HG03520 (cell line): Measurements from ENCODE around the gene CNTF.
"Not testable (repeated sequence)": the region's sequence is repeated elsewhere in the genome, so short reads cannot be mapped to it uniquely, and the experiment has no call there.

ENCODE experiments used
- ATAC-seq: cut with Tn5 transposase; IDR thresholded peaks from one replicate; pipeline ENCODE4 v1.9.1; 2021; ENCODE audit warnings: mild to moderate bottlenecking, moderate library complexity; ENCODE audit not compliant: unreplicated experiment

The CNTF gene, protein sequence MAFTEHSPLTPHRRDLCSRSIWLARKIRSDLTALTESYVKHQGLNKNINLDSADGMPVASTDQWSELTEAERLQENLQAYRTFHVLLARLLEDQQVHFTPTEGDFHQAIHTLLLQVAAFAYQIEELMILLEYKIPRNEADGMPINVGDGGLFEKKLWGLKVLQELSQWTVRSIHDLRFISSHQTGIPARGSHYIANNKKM

GRCh38 chr11:58622344-58622743, at the start of gene CNTF:
Gene CNTF (plus strand): TSS chr11:58622665. CDS start chr11:58622753, 88 bp downstream.
- ATAC-seq, result no peak

DNA sequence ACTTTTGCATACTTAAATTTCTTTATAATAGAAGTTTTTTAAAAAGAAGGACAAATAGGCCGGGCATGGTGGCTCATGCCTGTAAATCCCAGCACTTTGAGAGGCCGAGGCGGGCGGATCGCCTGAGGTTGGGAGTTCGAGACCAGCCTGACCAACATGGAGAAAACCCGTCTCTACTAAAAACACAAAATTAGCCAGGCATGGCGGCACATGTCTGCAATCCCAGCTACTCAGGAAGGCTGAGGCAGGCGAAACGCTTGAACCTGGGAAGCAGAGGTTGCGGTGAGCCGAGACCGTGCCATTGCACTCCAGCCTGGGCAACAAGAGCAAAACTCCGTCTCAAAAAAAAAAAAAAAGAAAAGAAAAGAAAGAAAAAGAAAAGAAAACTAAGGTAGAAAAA, 49.6 kb upstream of the CNTF start:
- not testable (repeated sequence) for ATAC-seq

DNA sequence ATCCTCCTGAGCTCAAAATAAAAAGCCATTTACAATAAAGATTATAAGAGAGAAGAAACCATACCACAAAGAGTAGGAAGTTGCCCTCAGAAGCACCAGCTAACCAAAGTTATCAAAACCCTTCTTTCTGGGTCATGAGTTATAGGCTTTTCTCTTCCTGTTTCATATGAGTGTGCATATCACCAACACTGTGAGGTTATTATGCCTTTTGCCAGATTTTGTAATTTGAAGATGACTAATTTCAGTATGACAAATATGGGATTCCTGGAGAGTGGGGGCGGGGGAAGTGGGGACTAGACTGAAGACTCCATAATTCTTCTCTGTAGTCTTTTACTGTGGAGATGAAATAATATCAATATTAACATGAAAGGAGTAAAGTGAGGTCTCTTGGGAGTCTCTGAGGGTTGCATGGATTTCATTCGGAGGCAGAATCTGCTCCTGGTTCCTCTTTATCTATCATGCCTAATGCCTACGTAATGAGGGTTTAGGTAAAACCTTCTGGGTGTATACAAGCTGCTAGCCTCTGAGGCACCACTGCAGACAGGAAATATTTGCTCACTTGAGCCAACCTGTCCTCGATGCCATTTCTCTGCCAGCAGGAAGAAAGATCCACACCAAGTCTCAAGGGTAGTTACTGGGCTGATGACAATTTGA, 48.9 kb upstream of the CNTF start:
- ATAC-seq, result no peak

- ATAC-seq, result no peak
Observed at GRCh38 chr11:58574881-58575280, 47.6 kb upstream of the CNTF start.

- ATAC-seq, result no peak
Observed at GRCh38 chr11:58575377-58576020, 47.0 kb upstream of the CNTF start, which contains the start of gene LPXN. Gene LPXN (minus strand): TSS chr11:58575856. CDS start chr11:58575772, 84 bp downstream.

- no peak for ATAC-seq
Observed at GRCh38 chr11:58576887-58577471, 45.5 kb upstream of the CNTF start.

GRCh38 chr11:58577555-58578135, 44.8 kb upstream of the CNTF start:
- ATAC-seq, result peak; percentile 47

GRCh38 chr11:58578136-58578634, 44.3 kb upstream of the CNTF start:
- ATAC-seq, result no peak

GRCh38 chr11:58578635-58579191, 43.8 kb upstream of the CNTF start, which contains the start of gene ZFP91:
Gene ZFP91 (plus strand): TSS chr11:58579063. CDS start chr11:58579282, 219 bp downstream.
- peak; percentile 31 for ATAC-seq

DNA sequence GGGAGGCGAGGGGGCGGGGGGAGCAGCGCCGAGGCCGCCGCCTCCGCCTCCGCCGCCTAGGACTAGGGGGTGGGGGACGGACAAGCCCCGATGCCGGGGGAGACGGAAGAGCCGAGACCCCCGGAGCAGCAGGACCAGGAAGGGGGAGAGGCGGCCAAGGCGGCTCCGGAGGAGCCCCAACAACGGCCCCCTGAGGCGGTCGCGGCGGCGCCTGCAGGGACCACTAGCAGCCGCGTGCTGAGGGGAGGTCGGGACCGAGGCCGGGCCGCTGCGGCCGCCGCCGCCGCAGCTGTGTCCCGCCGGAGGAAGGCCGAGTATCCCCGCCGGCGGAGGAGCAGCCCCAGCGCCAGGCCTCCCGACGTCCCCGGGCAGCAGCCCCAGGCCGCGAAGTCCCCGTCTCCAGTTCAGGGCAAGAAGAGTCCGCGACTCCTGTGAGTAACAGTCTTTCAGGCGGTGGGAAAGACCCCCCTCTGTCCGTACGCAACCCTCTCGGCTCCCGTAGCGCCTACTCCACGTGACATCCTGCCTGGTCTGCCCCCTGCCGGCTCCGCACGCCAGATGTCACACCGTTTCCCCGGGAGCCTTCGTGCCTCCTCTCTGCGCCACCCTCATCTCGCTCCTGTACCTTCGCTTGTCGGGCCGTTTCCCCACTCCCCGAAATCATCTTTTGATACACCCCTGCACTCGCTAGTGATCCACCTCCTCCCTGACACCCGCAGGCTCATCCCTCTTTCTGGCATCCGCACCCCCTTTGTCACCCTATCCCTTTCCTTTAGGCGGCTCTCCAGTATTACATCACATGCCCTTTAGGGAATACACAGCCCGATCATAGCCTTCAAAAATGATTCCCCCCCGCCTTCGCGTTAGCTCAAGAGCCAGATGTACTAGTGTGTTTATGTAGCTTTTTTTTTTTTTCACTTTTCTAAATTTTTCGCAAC, 43.0 kb upstream of the CNTF start:
- ATAC-seq, result peak; percentile 31

DNA sequence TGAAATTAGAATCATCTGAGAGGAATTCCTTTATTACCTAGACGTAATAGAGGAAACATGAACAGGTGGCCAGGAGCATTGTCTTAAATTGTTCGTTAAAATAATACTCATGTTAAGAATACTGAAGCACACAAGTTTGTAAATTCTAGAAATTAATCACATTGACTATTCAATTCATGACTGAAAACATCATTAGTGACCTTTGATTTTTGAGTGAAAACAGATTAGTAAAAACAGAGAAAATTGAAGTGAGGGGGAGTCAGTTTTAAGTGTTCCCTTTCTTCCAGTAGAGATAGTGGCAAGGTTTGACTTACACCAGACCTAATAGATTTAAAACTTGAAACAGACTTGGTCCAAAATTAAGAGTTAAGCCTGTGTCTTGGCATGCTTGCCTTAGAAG, 42.2 kb upstream of the CNTF start:
- ATAC-seq, result no peak

- no peak for ATAC-seq
Observed at GRCh38 chr11:58582437-58582836, 40.0 kb upstream of the CNTF start.

DNA sequence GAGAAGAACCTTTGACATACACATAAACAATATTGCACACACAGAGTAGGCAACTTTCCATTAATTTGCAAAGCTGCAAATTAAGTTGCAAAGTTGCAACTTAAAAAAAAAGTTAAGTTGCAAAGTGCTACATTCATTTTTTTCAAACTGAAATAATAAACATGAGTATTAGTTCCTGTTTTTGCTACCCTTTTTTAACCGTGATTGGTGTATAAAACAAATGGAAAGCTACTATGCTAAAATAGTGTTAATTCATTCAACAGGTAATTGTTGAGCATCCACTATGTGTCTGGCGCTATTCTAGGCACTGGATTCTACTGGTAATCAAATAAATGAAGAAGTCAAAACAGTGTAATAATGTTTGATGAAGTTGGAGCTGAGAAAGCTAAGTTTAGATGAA, 35.5 kb upstream of the CNTF start:
- ATAC-seq, result no peak

DNA sequence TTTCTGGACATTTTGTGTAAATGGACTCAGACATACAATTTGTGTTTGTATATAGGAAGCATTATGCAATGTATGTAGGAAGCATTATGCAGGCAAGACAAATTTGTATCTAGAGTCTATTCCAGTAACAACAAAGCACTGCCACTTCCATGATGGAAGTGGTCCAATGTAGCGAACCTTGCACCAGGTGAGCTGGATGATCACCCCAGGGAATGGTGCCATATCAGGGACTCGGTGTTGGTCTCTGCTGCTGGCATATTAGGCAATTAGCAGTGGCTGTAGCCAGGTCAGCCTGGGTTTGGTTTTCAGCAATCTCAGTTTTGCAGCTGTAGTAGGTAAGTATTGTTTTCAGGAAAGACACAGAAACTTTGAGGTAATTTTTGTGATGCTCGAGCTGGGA, 30.8 kb upstream of the CNTF start:
- no peak for ATAC-seq

GRCh38 chr11:58592760-58593472, 29.5 kb upstream of the CNTF start:
- ATAC-seq, result no peak

DNA sequence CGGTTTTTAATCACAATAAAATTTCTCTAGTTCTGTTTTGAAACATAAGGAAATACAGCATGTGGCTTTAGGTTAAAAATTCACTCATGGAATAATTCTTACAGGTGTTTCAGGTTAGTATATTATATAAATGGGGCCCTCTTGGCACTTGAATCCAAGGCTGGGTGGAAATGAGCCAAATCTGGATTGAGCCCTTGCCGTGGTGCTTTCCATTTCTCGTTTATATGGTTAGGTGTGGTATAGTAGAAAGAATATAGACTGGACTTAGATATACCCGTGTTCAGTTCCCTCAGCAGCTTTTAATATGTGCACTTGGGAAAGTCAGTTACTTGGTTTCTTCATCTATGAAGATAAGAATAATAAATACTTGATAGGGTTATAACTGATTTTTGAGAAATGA, 27.6 kb upstream of the CNTF start:
- no peak for ATAC-seq

DNA sequence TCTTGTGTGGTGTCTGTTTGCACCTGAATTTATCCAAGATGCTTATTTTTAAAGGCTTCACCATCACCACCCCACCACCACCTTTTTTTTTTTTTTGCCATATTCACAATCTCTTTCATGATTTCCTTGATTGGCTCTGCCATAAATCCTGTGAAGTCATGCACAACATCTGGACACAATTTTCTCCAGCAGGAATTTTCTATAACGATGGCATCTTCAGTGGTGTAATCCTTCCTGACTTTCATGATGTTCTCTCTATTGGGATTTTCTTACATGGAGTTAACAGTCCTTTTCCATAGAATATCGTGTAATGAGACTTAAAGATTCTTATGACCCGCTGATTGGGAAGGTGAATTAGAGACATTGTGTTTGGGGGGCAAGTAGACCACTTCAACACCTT, 25.8 kb upstream of the CNTF start:
- no peak for ATAC-seq

GRCh38 chr11:58597486-58598144, 24.9 kb upstream of the CNTF start:
- ATAC-seq, result no peak

- no peak for ATAC-seq
Observed at GRCh38 chr11:58600510-58600909, 22.0 kb upstream of the CNTF start.
